Nephron (organoid): ENCODE results near the gene SALL4.

Experiments
- H3K27ac Mint-ChIP-seq, 3 experiments: 2 replicates each; pipeline ENCODE4 v1.8.0; 2020; ENCODE audit warnings: mixed read lengths in 3 of 3, mild to moderate bottlenecking in 2 of 3, moderate library complexity in 1 of 3
- H3K27me3 Mint-ChIP-seq: 2 replicates; pipeline ENCODE4 v1.8.0; 2021; ENCODE audit warnings: low read depth, mild to moderate bottlenecking, moderate library complexity, mixed read lengths
- H3K36me3 Mint-ChIP-seq: 2 replicates; pipeline ENCODE4 v1.8.0; 2020; ENCODE audit warnings: low read depth, mixed read lengths
- H3K4me1 Mint-ChIP-seq: 2 replicates; pipeline ENCODE4 v1.8.0; 2020; ENCODE audit warnings: mixed read lengths
- H3K4me3 Mint-ChIP-seq, 3 experiments: 2 replicates each; pipeline ENCODE4 v1.8.0; 2020; ENCODE audit warnings: mild to moderate bottlenecking in 3 of 3, mixed read lengths in 3 of 3, moderate library complexity in 2 of 3
- H3K9me3 Mint-ChIP-seq: 2 replicates; pipeline ENCODE4 v1.8.0; 2020; ENCODE audit warnings: mixed read lengths
- CTCF ChIP-seq, 3 experiments: fragments of 200-600 bp; sonication (generic); IDR thresholded peaks; one replicate each; pipeline ENCODE4 v1.5.0; 2021; ENCODE audit warnings: antibody characterized with exemption in 3 of 3; ENCODE audit not compliant: unreplicated experiment in 3 of 3

The SALL4 gene

GRCh38 chr20:51802170-51802751 lies at the start of gene SALL4:
Gene SALL4 (minus strand): TSS chr20:51802521. CDS start chr20:51802408, 113 bp downstream.
- H3K9me3 Mint-ChIP-seq, result no peaks in the 10 kb centered on the region
- peaks cover 62% of the 10 kb centered on the region for H3K27me3 Mint-ChIP-seq
- no peak for TF ChIP-seq CTCF (IDR thresholded peaks at IDR 0.05; ENCODE audit: unreplicated experiment in 3 of 3)
- H3K36me3 Mint-ChIP-seq, result no peaks in the 10 kb centered on the region
- H3K27ac Mint-ChIP-seq, result peak within 1 kb of the TSS in 2 of 3 experiments; percentile 20 to 87
- H3K4me1 Mint-ChIP-seq, result peaks cover 32% of the 10 kb centered on the region
- peak within 1 kb of the TSS; percentile 88 to 91 (median 90) for H3K4me3 Mint-ChIP-seq

DNA sequence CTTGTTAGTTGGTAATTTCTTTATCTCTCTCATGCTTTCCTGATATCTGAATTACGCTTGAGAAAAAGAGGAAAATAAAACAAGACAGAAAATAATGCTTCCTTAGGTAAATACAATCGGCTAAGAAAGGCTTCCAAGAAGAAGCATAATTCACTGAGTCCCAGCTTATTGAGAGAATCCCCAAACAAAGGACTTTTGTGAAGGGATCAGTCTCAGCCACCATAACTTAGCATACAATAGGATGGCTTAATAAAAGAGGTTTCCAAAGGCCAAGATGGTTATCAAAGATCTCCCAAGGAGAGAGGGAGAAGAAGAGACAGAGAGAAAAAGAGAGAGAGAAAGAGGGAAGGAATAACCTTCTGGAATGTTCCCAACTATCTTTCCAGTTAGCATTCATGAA lies 46.0 kb upstream of the SALL4 start:
- H3K9me3 Mint-ChIP-seq, result no peaks in the 10 kb centered on the region
- H3K27ac Mint-ChIP-seq, result no peak overlapping the region
- H3K27me3 Mint-ChIP-seq, result peaks cover 3% of the 10 kb centered on the region
- H3K4me3 Mint-ChIP-seq, result no peak overlapping the region
- no peaks in the 10 kb centered on the region for H3K4me1 Mint-ChIP-seq
- no peaks in the 10 kb centered on the region for H3K36me3 Mint-ChIP-seq
- TF ChIP-seq CTCF (IDR thresholded peaks at IDR 0.05; ENCODE audit: unreplicated experiment in 3 of 3), result no peak

DNA sequence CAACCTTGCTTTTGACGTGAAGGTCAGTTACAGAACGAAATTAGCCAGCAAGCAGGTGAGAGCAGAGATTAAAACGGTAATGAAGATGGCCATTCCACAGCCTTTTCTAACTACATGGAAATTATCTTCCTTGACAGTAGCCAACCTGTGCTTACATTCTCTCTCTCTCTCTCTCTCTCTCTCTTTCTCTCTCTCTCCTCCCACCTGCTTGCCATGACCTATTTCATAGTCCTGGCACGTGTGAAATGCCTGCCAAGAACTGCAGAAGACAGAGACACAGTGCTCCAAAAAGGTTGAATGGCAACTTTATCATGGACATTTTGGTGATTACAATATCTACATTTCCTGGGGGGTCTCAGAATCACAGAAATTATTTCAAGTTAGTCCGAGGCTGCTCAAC lies 38.5 kb upstream of the SALL4 start:
- no peaks in the 10 kb centered on the region for H3K4me1 Mint-ChIP-seq
- H3K36me3 Mint-ChIP-seq, result no peaks in the 10 kb centered on the region
- no peak overlapping the region for H3K4me3 Mint-ChIP-seq
- H3K27ac Mint-ChIP-seq, result no peak overlapping the region
- peaks cover 3% of the 10 kb centered on the region for H3K27me3 Mint-ChIP-seq
- TF ChIP-seq CTCF (IDR thresholded peaks at IDR 0.05; ENCODE audit: unreplicated experiment in 3 of 3), result no peak
- H3K9me3 Mint-ChIP-seq, result no peaks in the 10 kb centered on the region

GRCh38 chr20:51837876-51838420 lies 35.6 kb upstream of the SALL4 start:
- H3K27ac Mint-ChIP-seq, result no peak overlapping the region
- no peaks in the 10 kb centered on the region for H3K36me3 Mint-ChIP-seq
- TF ChIP-seq CTCF (IDR thresholded peaks at IDR 0.05; ENCODE audit: unreplicated experiment in 3 of 3), result no peak
- H3K4me1 Mint-ChIP-seq, result no peaks in the 10 kb centered on the region
- H3K9me3 Mint-ChIP-seq, result no peaks in the 10 kb centered on the region
- H3K4me3 Mint-ChIP-seq, result no peak overlapping the region
- peaks cover 4% of the 10 kb centered on the region for H3K27me3 Mint-ChIP-seq

DNA sequence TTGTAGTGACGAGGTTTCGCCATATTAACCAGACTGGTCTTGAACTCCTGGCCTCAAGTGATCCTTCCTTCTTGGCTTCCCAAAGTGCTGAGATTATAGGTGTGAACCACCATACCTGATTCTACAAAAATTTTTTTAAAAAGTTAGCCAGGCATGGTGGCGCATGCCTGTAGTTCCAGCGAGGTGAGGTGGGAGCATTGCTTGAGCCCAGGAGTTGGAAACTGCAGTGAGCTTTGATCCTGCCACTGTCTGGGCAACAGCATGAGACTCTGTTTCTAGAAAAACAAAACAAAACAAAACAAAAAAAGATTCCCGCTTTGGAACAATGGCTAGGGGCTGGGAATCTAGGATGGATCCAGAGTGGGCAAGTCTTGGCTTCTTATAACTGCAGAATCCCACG lies 35.1 kb upstream of the SALL4 start:
- H3K4me1 Mint-ChIP-seq, result peaks cover under 1% of the 10 kb centered on the region
- H3K27me3 Mint-ChIP-seq, result peaks cover 4% of the 10 kb centered on the region
- no peaks in the 10 kb centered on the region for H3K36me3 Mint-ChIP-seq
- no peak overlapping the region for H3K4me3 Mint-ChIP-seq
- TF ChIP-seq CTCF (IDR thresholded peaks at IDR 0.05; ENCODE audit: unreplicated experiment in 3 of 3), result no peak
- no peaks in the 10 kb centered on the region for H3K9me3 Mint-ChIP-seq
- H3K27ac Mint-ChIP-seq, result no peak overlapping the region

- no peak for TF ChIP-seq CTCF (IDR thresholded peaks at IDR 0.05; ENCODE audit: unreplicated experiment in 3 of 3)
- peaks cover 2% of the 10 kb centered on the region for H3K9me3 Mint-ChIP-seq
- peaks cover 19% of the 10 kb centered on the region for H3K4me1 Mint-ChIP-seq
- H3K4me3 Mint-ChIP-seq, result no peak overlapping the region
- H3K36me3 Mint-ChIP-seq, result no peaks in the 10 kb centered on the region
- peaks cover 16% of the 10 kb centered on the region for H3K27me3 Mint-ChIP-seq
- no peak overlapping the region for H3K27ac Mint-ChIP-seq
Observed at GRCh38 chr20:51833326-51833725, 31.0 kb upstream of the SALL4 start.
